Neural cell (in vitro differentiated cells): ENCODE measurements around the gene C19orf73. TPM values are rescaled to one million over a fixed set of nuclear protein-coding genes. Genes with fewer than 3 reads are reported as not detected.

Source experiments
- H2AFZ ChIP-seq: fragments of 200-600, 300-800 bp; sonication (generic), shearing (Covaris generic); 2 replicates; pipeline ENCODE4 v1.6.0; 2014; ENCODE audit warnings: low read depth, mild to moderate bottlenecking, antibody characterized with exemption, low read length, moderate library complexity
- H3F3A ChIP-seq: fragments of 200-600 bp; shearing (Covaris generic); 2 replicates; pipeline ENCODE4 v1.6.1; 2016; ENCODE audit warnings: mild to moderate bottlenecking, moderate library complexity, mixed read lengths, antibody characterized with exemption, low read length; ENCODE audit not compliant: insufficient read depth, poor library complexity, severe bottlenecking
- H3K27ac ChIP-seq: fragments of 200-600, 300-800 bp; sonication (generic), shearing (Covaris generic); 2 replicates; pipeline ENCODE4 v1.5.1; 2014; ENCODE audit warnings: mild to moderate bottlenecking, low read length, moderate library complexity
- H3K27me3 ChIP-seq: fragments of 300-800, 200-600 bp; sonication (generic), shearing (Covaris generic); 2 replicates; pipeline ENCODE4 v1.6.0; 2014; ENCODE audit warnings: mild to moderate bottlenecking, low read depth, low read length, moderate library complexity; ENCODE audit not compliant: insufficient read depth
- H3K36me3 ChIP-seq: fragments of 300-800, 200-600 bp; sonication (generic), shearing (Covaris generic); 2 replicates; pipeline ENCODE4 v1.5.1; 2014; ENCODE audit warnings: mild to moderate bottlenecking, antibody characterized with exemption, low read length, moderate library complexity; ENCODE audit not compliant: insufficient read depth
- H3K4me2 ChIP-seq: fragments of 300-800, 200-600 bp; sonication (generic), shearing (Covaris generic); 2 replicates; pipeline ENCODE4 v1.6.0; 2014; ENCODE audit warnings: mild to moderate bottlenecking, low read length
- H3K4me3 ChIP-seq: fragments of 300-800, 200-600 bp; sonication (generic), shearing (Covaris generic); 2 replicates; pipeline ENCODE4 v1.5.1; 2014; ENCODE audit warnings: mild to moderate bottlenecking, low read length, moderate library complexity
- H3K79me2 ChIP-seq: fragments of 200-600 bp; shearing (Covaris generic); replicated peaks from 2 replicates; pipeline ENCODE4 v1.6.0; 2014; ENCODE audit warnings: mild to moderate bottlenecking, low read length, moderate library complexity; ENCODE audit not compliant: insufficient read depth
- H3K9ac ChIP-seq: fragments of 300-800, 200-600 bp; sonication (generic), shearing (Covaris generic); 2 replicates; pipeline ENCODE4 v1.6.1; 2016; ENCODE audit warnings: mild to moderate bottlenecking, low read length, mixed read lengths
- H3K9me2 ChIP-seq: fragments of 200-600 bp; shearing (Covaris generic); 2 replicates; pipeline ENCODE4 v1.6.1; 2016; ENCODE audit warnings: mild to moderate bottlenecking, low read length, mixed read lengths; ENCODE audit not compliant: insufficient read depth
- H3K9me3 ChIP-seq: fragments of 200-600, 300-800 bp; sonication (generic), shearing (Covaris generic); 2 replicates; pipeline ENCODE4 v1.6.1; 2016; ENCODE audit warnings: mild to moderate bottlenecking, mixed run types, low read length, moderate library complexity, mixed read lengths
- H4K20me1 ChIP-seq: fragments of 200-600 bp; shearing (Covaris generic); 2 replicates; pipeline ENCODE4 v1.6.1; 2016; ENCODE audit warnings: mild to moderate bottlenecking, mixed run types; ENCODE audit not compliant: insufficient read depth
- CTCF ChIP-seq: fragments of 450-650 bp; IDR thresholded peaks from 2 replicates; pipeline ENCODE4 v1.5.1; 2014; ENCODE audit warnings: antibody characterized with exemption, mild to moderate bottlenecking, moderate library complexity; ENCODE audit not compliant: poor library complexity, severe bottlenecking
- EP300 ChIP-seq: fragments of 450-650 bp; conservative IDR thresholded peaks from 2 replicates; pipeline ENCODE4 v1.6.1; 2014; ENCODE audit warnings: antibody characterized with exemption, mild to moderate bottlenecking, moderate library complexity; ENCODE audit not compliant: poor library complexity, severe bottlenecking
- EZH2 ChIP-seq: fragments of 200-600, 300-800 bp; shearing (Covaris generic), sonication (generic); IDR thresholded peaks from 2 replicates; pipeline ENCODE4 v1.6.1; 2014; ENCODE audit warnings: antibody characterized with exemption, low read length, borderline replicate concordance, mild to moderate bottlenecking; ENCODE audit not compliant: insufficient read depth, poor library complexity, severe bottlenecking
- MXI1 ChIP-seq: fragments of 450-650 bp; conservative IDR thresholded peaks from 2 replicates; pipeline ENCODE4 v1.6.1; 2014; ENCODE audit warnings: antibody characterized with exemption, mild to moderate bottlenecking; ENCODE audit not compliant: poor library complexity, severe bottlenecking
- POLR2AphosphoS5 ChIP-seq: IDR thresholded peaks from 2 replicates; pipeline ENCODE4 v1.6.1; 2012
- RAD21 ChIP-seq: fragments of 450-650 bp; conservative IDR thresholded peaks from 2 replicates; pipeline ENCODE4 v1.6.1; 2014; ENCODE audit warnings: antibody characterized with exemption, mild to moderate bottlenecking, moderate library complexity
- REST ChIP-seq: IDR thresholded peaks from 2 replicates; pipeline ENCODE4 v1.6.1; 2012; ENCODE audit warnings: borderline replicate concordance
- SMC3 ChIP-seq: fragments of 450-650 bp; conservative IDR thresholded peaks from 2 replicates; pipeline ENCODE4 v1.6.1; 2014; ENCODE audit warnings: antibody characterized with exemption, mild to moderate bottlenecking, moderate library complexity; ENCODE audit not compliant: poor library complexity
- TAF1 ChIP-seq: IDR thresholded peaks from 2 replicates; pipeline ENCODE4 v1.6.1; 2012; ENCODE audit warnings: low read depth
- polyA plus RNA-seq: library from polyadenylated mRNA; depleted of rRNA; stranded (reverse); fragments of >200 nt; gene quantifications from 2 replicates; pipeline ENCODE4 v1.2.3, GENCODE V29; 2014

The C19orf73 gene
- polyA plus RNA-seq, 1 donor from 2014 or later, result 8.4 TPM

GRCh38 chr19:49085020-49085867 lies 33.7 kb downstream of the C19orf73 start, which contains the start of gene SNRNP70:
Gene SNRNP70 (plus strand): TSS chr19:49085451. CDS start chr19:49086415, 964 bp downstream.
- H2AFZ ChIP-seq, result peak within 1 kb of the TSS; percentile 79
- peak within 1 kb of the TSS; percentile 86 for H3K4me3 ChIP-seq
- no peaks in the 10 kb centered on the region for H4K20me1 ChIP-seq
- H3K9me3 ChIP-seq, result no peaks in the 10 kb centered on the region
- peak; percentile 92 for TF ChIP-seq REST
- TF ChIP-seq CTCF, result no peak
- TF ChIP-seq MXI1, result peak; percentile 91
- TF ChIP-seq RAD21, result no peak
- TF ChIP-seq TAF1, result peak; percentile 97
- peak; percentile 44 for TF ChIP-seq EP300
- TF ChIP-seq EZH2, result no peak
- peak; percentile 96 for TF ChIP-seq POLR2AphosphoS5
- TF ChIP-seq SMC3, result peak; percentile 26
- peak within 1 kb of the TSS; percentile 89 for H3K27ac ChIP-seq
- H3K27me3 ChIP-seq, result no peaks in the 10 kb centered on the region
- no peaks in the 10 kb centered on the region for H3K9me2 ChIP-seq
- H3K36me3 ChIP-seq, result peaks cover under 1% of the 10 kb centered on the region
- peaks cover 32% of the 10 kb centered on the region for H3K79me2 ChIP-seq
- H3K4me2 ChIP-seq, result peak within 1 kb of the TSS; percentile 92
- peak within 1 kb of the TSS; percentile 94 for H3K9ac ChIP-seq
- H3F3A ChIP-seq, result no peaks in the 10 kb centered on the region

GRCh38 chr19:49084206-49085019 lies 34.5 kb downstream of the C19orf73 start:
- H4K20me1 ChIP-seq, result no peaks in the 10 kb centered on the region
- peak overlapping the region; percentile 86 for H3K4me3 ChIP-seq
- no peaks in the 10 kb centered on the region for H3K9me2 ChIP-seq
- H3K9ac ChIP-seq, result peak overlapping the region; percentile 65
- no peak for TF ChIP-seq SMC3
- no peak for TF ChIP-seq MXI1
- TF ChIP-seq POLR2AphosphoS5, result no peak
- TF ChIP-seq EP300, result no peak
- no peak for TF ChIP-seq CTCF
- TF ChIP-seq REST, result no peak
- TF ChIP-seq EZH2, result no peak
- no peak for TF ChIP-seq TAF1
- TF ChIP-seq RAD21, result no peak
- peak overlapping the region; percentile 78 for H3K27ac ChIP-seq
- H3K79me2 ChIP-seq, result peaks cover 31% of the 10 kb centered on the region
- H3F3A ChIP-seq, result no peaks in the 10 kb centered on the region
- H3K36me3 ChIP-seq, result no peaks in the 10 kb centered on the region
- H2AFZ ChIP-seq, result peak overlapping the region; percentile 78
- no peak overlapping the region for H3K4me2 ChIP-seq
- H3K27me3 ChIP-seq, result no peaks in the 10 kb centered on the region
- no peaks in the 10 kb centered on the region for H3K9me3 ChIP-seq
